NCI-H1105 treated with DMSO at 0.1 percent for 48 hours (cell line): ENCODE results near the gene P3H2.
"Not testable (repeated sequence)": the region's sequence is repeated elsewhere in the genome, so short reads cannot be mapped to it uniquely, and the experiment has no call there.

Source experiments
- DNase-seq: peaks from one replicate; lab custom pipeline; 2025; lab: John Stamatoyannopoulos, UW

P3H2 gene, protein sequence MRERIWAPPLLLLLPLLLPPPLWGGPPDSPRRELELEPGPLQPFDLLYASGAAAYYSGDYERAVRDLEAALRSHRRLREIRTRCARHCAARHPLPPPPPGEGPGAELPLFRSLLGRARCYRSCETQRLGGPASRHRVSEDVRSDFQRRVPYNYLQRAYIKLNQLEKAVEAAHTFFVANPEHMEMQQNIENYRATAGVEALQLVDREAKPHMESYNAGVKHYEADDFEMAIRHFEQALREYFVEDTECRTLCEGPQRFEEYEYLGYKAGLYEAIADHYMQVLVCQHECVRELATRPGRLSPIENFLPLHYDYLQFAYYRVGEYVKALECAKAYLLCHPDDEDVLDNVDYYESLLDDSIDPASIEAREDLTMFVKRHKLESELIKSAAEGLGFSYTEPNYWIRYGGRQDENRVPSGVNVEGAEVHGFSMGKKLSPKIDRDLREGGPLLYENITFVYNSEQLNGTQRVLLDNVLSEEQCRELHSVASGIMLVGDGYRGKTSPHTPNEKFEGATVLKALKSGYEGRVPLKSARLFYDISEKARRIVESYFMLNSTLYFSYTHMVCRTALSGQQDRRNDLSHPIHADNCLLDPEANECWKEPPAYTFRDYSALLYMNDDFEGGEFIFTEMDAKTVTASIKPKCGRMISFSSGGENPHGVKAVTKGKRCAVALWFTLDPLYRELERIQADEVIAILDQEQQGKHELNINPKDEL

DNA sequence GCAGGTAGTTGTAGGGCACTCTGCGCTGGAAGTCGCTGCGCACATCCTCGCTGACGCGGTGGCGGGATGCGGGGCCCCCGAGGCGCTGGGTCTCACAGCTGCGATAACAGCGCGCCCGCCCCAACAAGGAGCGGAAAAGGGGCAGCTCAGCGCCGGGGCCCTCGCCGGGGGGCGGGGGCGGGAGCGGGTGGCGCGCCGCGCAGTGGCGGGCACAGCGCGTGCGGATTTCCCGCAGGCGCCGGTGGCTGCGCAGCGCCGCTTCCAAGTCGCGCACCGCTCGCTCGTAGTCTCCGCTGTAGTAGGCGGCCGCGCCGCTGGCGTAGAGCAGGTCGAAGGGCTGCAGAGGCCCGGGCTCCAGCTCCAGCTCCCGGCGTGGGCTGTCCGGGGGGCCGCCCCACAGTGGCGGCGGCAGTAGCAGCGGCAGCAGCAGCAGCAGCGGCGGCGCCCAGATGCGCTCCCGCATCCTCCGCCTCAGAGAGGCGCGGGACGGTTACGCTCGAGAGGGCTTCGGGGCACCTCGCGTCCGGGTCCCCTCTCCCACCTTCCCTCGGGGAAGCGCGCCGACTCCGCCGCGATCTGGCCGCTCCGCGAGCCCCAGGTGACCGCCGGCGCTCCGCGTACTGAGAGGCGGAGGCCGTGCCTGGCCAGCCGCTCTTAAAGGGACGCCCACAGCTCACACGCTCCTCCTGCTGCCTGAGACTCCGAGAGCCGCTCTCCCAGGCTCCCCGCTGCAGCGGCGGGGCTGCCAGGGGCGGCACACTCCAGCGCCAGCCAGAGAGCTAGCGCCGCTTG is at the start of gene P3H2:
P3H2 (minus strand) TSS at position 629 of the 792 bp plus-strand sequence; CDS start at position 463, 166 bp downstream.
- peak; percentile 93 for DNase-seq

DNA sequence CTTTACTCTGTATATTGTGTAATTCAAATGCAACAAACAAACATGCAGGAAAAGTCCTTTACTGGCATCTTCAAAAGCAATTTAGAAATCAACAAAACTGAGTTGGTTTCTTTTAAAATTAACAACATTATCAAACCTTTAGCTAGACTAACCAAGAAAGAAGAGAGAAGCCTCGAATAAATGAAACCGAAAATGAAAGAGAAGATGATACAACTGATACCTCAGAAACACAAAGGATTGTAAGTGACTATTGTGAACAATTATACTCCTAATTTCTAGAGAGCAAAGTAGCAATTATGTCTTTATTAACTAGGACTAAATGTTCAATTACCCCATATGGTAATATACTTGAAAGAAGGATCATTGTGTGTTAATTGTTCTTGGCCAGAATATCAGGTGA is 49.2 kb upstream of the P3H2 start:
- DNase-seq, result peak; percentile 99

GRCh38 chr3:190169243-190169642 is 48.5 kb upstream of the P3H2 start:
- no peak for DNase-seq

DNA sequence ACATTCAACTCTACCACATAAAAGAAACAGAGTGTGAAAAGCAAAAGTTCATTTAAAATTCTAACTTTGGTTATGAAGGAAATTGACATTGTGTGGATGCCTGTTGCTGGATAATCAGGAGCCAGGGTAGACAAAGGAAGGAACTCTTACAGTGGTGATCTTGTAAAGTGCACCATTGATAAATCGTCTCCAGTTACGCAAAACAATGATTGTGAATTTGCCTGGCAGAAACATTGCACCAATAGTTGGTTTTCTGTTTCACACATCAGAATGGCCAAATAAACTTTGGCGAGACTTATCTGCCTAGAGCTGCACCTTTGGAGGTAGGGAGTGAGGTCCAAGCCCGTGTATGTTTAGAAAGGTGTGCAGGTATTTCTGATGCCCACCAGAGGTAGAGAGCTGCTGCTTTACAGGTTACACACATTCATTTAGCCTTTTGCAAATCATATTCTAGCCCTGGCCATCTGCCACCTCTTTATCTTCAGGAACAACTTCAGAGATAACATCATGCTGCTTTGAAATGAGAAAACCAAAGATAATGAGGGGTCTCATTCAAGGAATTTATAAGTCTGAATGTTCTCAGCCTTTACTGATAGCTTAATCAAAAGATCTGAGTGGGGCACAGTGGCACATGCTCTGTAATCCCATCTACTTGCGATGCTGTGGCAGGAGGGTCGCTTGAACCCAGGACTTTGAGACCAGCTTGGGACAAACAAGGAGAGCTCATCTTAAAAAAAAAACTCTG is 47.4 kb upstream of the P3H2 start:
- DNase-seq, result no peak

GRCh38 chr3:190166948-190167347 is 46.3 kb upstream of the P3H2 start:
- no peak for DNase-seq

GRCh38 chr3:190165253-190165652 is 44.6 kb upstream of the P3H2 start:
- peak; percentile 91 for DNase-seq

DNA sequence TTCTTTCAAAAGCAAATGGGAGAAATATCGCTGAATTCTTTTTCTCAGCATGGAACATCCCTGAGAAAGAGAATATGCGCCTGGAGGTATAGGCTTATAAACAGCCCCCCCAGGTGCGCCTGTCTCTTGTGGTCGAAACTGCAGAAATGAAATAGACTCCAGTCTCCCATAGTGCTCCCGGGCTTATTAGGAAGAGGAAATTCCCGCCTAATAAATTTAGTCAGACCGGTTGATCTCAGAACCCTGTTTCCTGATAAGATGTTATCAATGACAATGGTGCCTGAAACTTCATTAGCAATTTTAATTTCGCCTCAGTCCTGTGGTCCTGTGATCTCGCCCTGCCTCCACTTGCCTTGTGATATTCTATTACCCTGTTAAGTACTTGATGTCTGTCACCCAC is 41.3 kb upstream of the P3H2 start:
- DNase-seq, result not testable (repeated sequence)

DNA sequence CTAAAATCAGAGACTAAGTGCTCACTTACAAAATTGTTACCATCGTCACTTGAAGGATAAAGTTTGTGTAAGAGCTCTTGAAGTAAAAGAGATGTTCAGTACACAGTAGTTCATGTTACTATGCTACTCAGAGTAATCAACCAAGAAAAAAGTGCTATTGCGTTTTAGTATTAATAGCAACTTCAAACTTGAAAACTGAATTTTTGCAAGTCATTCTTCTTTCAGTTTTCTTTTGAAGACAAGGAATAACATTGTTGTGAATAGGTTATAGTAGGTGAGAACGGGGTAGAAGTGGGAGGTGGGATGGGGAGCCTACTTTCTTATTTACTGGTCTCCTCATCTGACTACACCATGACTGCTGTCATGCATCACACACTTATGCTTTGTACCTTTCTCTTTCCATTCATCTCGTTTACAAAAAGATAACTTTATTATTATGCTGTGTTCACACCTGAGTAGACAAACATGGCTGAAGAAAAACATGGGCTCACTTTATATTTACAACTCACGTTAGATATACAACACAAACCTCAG is 39.3 kb upstream of the P3H2 start:
- no peak for DNase-seq

DNA sequence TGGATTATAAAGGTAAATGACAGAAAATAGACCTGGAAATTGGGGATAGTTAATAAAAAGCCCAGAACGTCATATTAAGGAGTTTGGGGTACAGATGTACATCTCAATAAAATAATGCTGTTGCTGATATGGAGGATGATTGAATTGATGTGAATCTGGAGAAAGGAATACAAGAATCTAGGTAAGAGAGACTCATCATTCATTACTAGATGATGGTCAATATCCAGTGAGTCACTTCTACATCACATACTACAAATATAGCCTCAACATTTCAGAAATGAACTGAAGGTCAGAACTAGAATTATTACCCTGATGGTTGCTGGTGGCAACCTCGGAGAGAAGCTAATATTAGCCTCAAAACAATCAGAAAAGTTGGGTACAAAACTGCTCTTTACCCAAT is 37.6 kb upstream of the P3H2 start:
- DNase-seq, result no peak

GRCh38 chr3:190155752-190156151 is 35.1 kb upstream of the P3H2 start:
- DNase-seq, result no peak

GRCh38 chr3:190150681-190151080 is 30.0 kb upstream of the P3H2 start:
- DNase-seq, result no peak

DNA sequence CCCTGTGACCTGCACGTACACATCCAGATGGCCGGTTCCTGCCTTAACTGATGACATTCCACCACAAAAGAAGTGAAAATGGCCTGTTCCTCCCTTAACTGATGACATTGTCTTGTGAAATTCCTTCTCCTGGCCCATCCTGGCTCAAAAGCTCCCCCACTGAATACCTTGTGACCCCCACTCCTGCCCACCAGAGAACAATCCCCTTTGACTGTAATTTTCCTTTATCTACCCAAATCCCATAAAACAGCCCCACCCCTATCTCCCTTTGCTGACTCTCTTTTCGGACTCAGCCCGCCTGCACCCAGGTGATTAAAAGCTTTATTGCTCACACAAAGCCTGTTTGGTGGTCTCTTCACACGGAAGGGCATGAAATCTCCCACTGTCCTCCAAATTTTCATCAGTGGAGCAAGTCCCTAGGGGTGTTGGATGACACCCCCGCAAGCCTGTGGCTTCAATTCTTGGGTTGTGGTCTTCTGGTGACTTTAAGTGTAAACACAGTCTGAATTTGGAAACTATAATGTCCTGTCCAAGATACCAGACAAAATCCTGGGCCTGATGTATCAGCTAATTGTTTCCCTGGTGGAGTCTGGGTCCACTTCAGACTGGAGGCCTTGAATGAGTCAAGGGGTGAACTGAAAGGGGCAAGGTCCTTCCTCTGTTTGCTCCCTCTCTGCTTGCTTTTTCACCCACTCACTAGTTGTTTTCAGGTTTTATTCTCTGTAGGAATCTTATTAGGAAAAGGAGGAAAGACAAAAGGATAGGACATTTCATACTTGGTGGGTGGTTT is 29.3 kb upstream of the P3H2 start:
- DNase-seq, result not testable (repeated sequence)

DNA sequence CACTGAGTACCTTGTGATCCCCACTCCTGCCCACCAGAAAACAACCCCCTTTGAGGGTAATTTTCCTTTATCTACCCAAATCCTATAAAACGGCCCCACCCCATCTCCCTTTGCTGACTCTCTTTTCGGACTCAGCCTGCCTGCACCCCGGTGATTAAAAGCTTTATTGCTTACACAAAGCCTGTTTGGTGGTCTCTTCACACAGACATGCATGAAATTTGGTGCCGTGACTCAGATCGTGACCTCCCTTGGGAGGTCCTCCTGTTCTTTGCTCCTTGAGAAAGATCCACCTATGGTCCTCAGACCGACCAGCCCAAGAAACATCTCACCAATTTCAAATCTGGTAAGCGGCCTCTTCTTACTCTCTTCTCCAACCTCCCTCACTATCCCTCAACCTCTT is 24.1 kb upstream of the P3H2 start:
- not testable (repeated sequence) for DNase-seq

DNA sequence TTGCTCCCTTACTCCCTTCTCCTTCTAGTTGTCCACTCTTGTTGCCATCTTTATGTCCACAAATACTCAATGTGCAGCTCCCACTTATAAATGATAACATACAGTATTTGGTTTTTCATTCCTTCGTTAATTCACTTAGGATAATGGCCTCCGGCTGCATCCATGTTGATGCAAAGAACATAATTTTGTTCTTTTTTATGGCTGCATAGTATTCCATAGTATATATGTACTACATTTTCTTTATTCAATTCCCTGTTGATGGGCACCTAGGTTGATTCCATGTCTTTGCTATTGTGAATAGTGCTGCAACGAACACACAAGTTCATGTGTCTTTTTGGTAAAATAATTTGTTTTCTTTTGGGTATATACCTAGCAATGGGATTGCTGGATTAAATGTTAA is 21.3 kb upstream of the P3H2 start:
- no peak for DNase-seq

GRCh38 chr3:190139365-190139764 is 18.7 kb upstream of the P3H2 start:
- DNase-seq, result no peak

GRCh38 chr3:190132371-190132770 is 11.7 kb upstream of the P3H2 start:
- DNase-seq, result no peak

- peak; percentile 49 for DNase-seq
These were observed 10.6 kb upstream of the P3H2 start for GRCh38 chr3:190131329-190131728.

DNA sequence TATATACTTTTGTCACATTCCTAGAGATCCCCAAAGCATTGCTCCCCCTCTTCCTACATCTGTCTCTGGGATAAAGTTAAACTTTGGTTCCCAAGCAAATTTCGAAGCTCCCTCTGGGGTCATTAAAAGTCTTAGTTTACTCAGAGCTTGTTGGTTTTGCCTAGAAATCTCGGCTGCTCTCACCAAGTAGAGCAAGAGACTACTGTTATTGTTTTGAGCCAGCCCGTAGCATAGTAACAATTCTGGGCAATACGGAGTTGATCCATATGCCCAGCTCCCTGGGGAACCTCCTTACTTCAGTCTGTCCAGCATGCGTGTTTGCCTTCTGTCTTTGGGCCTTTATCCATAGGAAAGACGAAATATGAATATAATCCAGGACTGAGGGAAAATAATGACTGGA is 10.0 kb upstream of the P3H2 start:
- DNase-seq, result no peak

DNA sequence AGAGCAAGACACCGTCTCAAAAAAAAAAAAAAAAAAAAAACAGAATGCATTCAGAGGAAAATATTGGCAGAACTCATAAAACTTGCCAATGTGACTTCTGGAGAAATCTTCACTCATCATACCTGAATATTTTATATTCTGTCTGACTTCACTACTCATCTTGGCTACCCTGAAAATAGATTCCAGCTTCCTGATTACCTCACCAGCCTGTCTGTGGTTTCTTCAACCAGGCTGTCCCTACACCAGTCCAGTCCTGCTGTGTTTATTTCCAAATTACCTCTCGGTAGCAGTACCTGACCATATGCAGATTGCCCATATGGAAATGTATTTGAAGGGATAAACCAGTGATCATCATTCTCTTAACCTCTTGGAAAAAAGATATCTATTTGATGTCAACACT is 9.3 kb upstream of the P3H2 start:
- no peak for DNase-seq

GRCh38 chr3:190127797-190128196 is 7.1 kb upstream of the P3H2 start:
- DNase-seq, result no peak

DNA sequence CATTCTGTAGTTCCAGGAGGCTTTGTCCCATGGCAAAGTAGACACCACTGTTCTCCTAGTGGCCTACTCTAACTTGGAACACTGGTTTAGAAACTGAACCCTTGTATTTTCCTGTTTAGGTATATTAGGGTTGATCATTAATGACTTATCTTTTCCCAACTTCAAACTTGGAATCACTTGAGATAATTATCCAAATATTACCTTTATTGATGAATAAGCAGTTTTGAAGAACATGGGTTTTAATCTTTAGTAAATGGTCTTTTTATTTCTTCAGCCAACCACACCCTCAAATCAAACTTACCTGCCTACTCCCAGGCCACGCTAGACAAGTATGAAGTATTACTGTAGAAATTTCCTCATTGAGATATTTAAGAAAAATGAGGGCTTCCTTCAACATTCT is 6.5 kb upstream of the P3H2 start:
- DNase-seq, result no peak
